B cell (primary cell): Measurements from ENCODE around the gene ZNF398. TPM values are rescaled to one million over a fixed set of nuclear protein-coding genes. Genes with fewer than 3 reads are reported as not detected.

Source experiments
- ATAC-seq: fragments of 200-7000 bp; cut with Tn5 transposase; one replicate; pipeline ENCODE4 v1.10.0; 2021; ENCODE audit warnings: low read depth, mild to moderate bottlenecking, moderate number of reproducible peaks, moderate library complexity
- CTCF ChIA-PET: fragments of 350-600 bp; sonication (Branson Sonifier 250); formaldehyde crosslinking; loops from one replicate; lab custom pipeline; 2021; ENCODE audit warnings: antibody characterized with exemption, inconsistent platforms; lab: Charles Lee
- POLR2A ChIA-PET: fragments of 350-600 bp; sonication (Branson Sonifier 250); formaldehyde crosslinking; loops from one replicate; lab custom pipeline; 2021; ENCODE audit warnings: antibody characterized with exemption; lab: Charles Lee
- DNase-seq: peaks from one replicate; pipeline ENCODE4 v3.0.0; 2013
- H2AFZ ChIP-seq: 2 replicates; pipeline ENCODE4 v1.6.1; 2012; ENCODE audit warnings: mild to moderate bottlenecking, low read depth, low read length; ENCODE audit not compliant: insufficient read depth, poor library complexity, severe bottlenecking
- H3K27ac ChIP-seq, 2 donors: 1 replicate in 1 of 2; 2 replicates in 1 of 2; pipeline ENCODE4 v1.5.1; 2012 to 2013; ENCODE audit warnings: low read length in 2 of 2, mild to moderate bottlenecking in 2 of 2, moderate library complexity in 1 of 2
- H3K27me3 ChIP-seq, 4 experiments: fragments of 200-600 bp in 1 of 4; sonication (generic) in 1 of 4; replicated peaks in 1 of 4; 1 replicate in 2 of 4; 2 replicates in 2 of 4; pipeline versions ENCODE4 v1.6.1 to v1.7.0; 2013 to 2016; ENCODE audit warnings: low read length in 3 of 4, mild to moderate bottlenecking in 2 of 4, mixed read lengths in 1 of 4, moderate library complexity in 1 of 4; ENCODE audit not compliant: insufficient read depth in 4 of 4, control insufficient read depth in 3 of 4; ENCODE audit errors: control extremely low read depth in 1 of 4
- H3K36me3 ChIP-seq, 2 experiments: replicated peaks in 1 of 2; 1 replicate in 1 of 2; 2 replicates in 1 of 2; pipeline versions ENCODE4 v1.6.1 to v1.7.1; 2013; ENCODE audit warnings: low read length in 1 of 2; ENCODE audit not compliant: insufficient read depth in 2 of 2, control insufficient read depth in 1 of 2; ENCODE audit errors: control extremely low read depth in 1 of 2, extremely low read depth in 1 of 2
- H3K4me1 ChIP-seq, 2 donors: fragments of 200-600 bp in 1 of 2; sonication (generic) in 1 of 2; 1 replicate in 1 of 2; 2 replicates in 1 of 2; pipeline versions ENCODE4 v1.5.1 to v1.6.1; 2013 to 2017; ENCODE audit warnings: low read length in 2 of 2; ENCODE audit not compliant: control insufficient read depth in 2 of 2, insufficient read depth in 2 of 2
- H3K4me2 ChIP-seq: replicated peaks from 2 replicates; pipeline ENCODE3; 2012; ENCODE audit warnings: mild to moderate bottlenecking, low read depth, low read length; ENCODE audit not compliant: poor library complexity, severe bottlenecking
- H3K4me3 ChIP-seq, 5 experiments: fragments of 200-600 bp in 1 of 5; sonication (generic) in 1 of 5; 1 replicate in 3 of 5; 2 replicates in 2 of 5; pipeline versions ENCODE4 v1.5.1 to v1.7.0; 2011 to 2016; ENCODE audit warnings: low read length in 4 of 5, mild to moderate bottlenecking in 4 of 5, low read depth in 2 of 5, control low read depth in 1 of 5, moderate library complexity in 1 of 5; ENCODE audit not compliant: insufficient read depth in 1 of 5; ENCODE audit errors: control extremely low read depth in 1 of 5, extremely low read depth in 1 of 5
- H3K79me2 ChIP-seq: fragments of 200-600 bp; sonication (generic); one replicate; pipeline ENCODE4 v1.6.0; 2016; ENCODE audit warnings: low read length; ENCODE audit not compliant: control insufficient read depth, insufficient read depth
- H3K9ac ChIP-seq: fragments of 200-600 bp; sonication (generic); 2 replicates; pipeline ENCODE4 v1.6.1; 2017; ENCODE audit warnings: mild to moderate bottlenecking, low read length, moderate library complexity
- H3K9me3 ChIP-seq, 3 donors: one replicate each; pipeline versions ENCODE4 v1.6.1 to v1.7.1; 2013; ENCODE audit warnings: low read length in 2 of 3; ENCODE audit not compliant: control insufficient read depth in 2 of 3, insufficient read depth in 1 of 3; ENCODE audit errors: control extremely low read depth in 1 of 3
- H4K20me1 ChIP-seq: 2 replicates; pipeline ENCODE4 v1.6.0; 2012; ENCODE audit warnings: mild to moderate bottlenecking, low read length; ENCODE audit not compliant: insufficient read depth, control insufficient read depth, poor library complexity, severe bottlenecking
- H3K27ac Mint-ChIP-seq: one replicate; pipeline ENCODE4 v1.8.0; 2021; ENCODE audit warnings: mixed read lengths
- H3K27me3 Mint-ChIP-seq: one replicate; pipeline ENCODE4 v1.8.0; 2021; ENCODE audit warnings: mixed read lengths
- H3K4me1 Mint-ChIP-seq: one replicate; pipeline ENCODE4 v1.8.0; 2021; ENCODE audit warnings: mixed read lengths
- H3K4me3 Mint-ChIP-seq: one replicate; pipeline ENCODE4 v1.8.0; 2021; ENCODE audit warnings: mixed read lengths
- H3K9me3 Mint-ChIP-seq: one replicate; pipeline ENCODE4 v1.8.0; 2022; ENCODE audit warnings: mixed read lengths; ENCODE audit not compliant: insufficient read depth
- EZH2 ChIP-seq: IDR thresholded peaks from 2 replicates; pipeline ENCODE4 v1.6.1; 2012; ENCODE audit warnings: borderline replicate concordance, low read depth, mild to moderate bottlenecking, moderate library complexity, low read length; ENCODE audit not compliant: insufficient read depth, poor library complexity, severe bottlenecking
- WGBS: methylation state at CpG from one replicate; pipeline ENCODE4 v1.1.5; 2013; ENCODE audit warnings: missing lambda C conversion rate; ENCODE audit not compliant: insufficient coverage; 5-methylcytosine and 5-hydroxymethylcytosine counted together
- intact Hi-C: fragments of 100-400 bp; cut with micrococcal nuclease; formaldehyde crosslinking; loops from one replicate; pipeline ENCODE4 v1.10.0; 2022
- polyA plus RNA-seq: library from polyadenylated mRNA; depleted of rRNA; stranded (reverse); fragments of >200 nt; gene quantifications from 2 replicates; pipeline ENCODE4 v1.2.3, GENCODE V29; 2012
- total RNA-seq, 2 donors: library from RNA; stranded (reverse); fragments of 120-200 nt in 1 of 2; gene quantifications; 1 replicate in 1 of 2; 2 replicates in 1 of 2; pipeline versions ENCODE4 v1.2.3 to v1.2.4, GENCODE V29; 2013 to 2022
- TF ChIP-seq, protein P1 (sequence below): fragments of 200-600 bp; IDR thresholded peaks from one replicate; pipeline ENCODE4 v1.8.0; 2022; ENCODE audit warnings: antibody characterized with exemption, mild to moderate bottlenecking

The ZNF398 gene
- total and polyA plus RNA-seq, 2 donors (not counting 1 experiment from before 2014, with no cell fraction given) = 7.7 to 22.5 TPM

DNA sequence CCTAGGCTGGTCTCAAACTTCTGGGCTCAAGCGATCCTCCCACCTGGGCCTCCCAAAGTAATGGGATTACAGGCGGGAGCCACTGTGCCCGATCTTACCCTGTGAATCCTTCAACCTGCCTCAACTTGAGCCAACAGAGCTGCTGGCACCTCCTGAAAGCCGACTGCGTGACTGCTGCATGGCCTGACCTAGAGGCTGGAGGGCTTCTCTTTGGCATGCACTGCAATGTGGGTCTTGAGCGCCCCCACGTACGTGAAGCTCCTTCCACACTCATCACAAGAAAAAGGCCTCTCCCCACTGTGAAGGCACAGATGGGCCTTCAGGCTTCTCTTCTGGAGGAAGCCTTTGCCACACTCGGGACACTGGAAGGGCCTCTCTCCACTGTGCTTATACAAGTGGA lies 43.8 kb upstream of the ZNF398 start:
- Histone ChIP-seq H4K20me1 (no peaks in the 10 kb centered on the region), H3K4me3 (no peak overlapping the region), H2AFZ (no peak overlapping the region), H3K79me2 (no peaks in the 10 kb centered on the region), H3K9me3 (no peaks in the 10 kb centered on the region), H3K27ac (no peak overlapping the region), H3K9ac (no peak overlapping the region), H3K36me3 (no peaks in the 10 kb centered on the region), H3K27me3 (no peaks in the 10 kb centered on the region), H3K4me1 (no peaks in the 10 kb centered on the region), H3K4me2 (no peak overlapping the region)
- intact Hi-C loops = no loop called here
- Mint-ChIP-seq H3K9me3 (no peaks in the 10 kb centered on the region), H3K27ac (no peak overlapping the region), H3K27me3 (no peaks in the 10 kb centered on the region), H3K4me3 (no peak overlapping the region), H3K4me1 (no peaks in the 10 kb centered on the region)
- ChIA-PET POLR2A (no interaction called here), CTCF (interaction anchor here (0.7 kb wide), 1 partner anchor 705 kb away, joined by 3 read pairs; no protein-coding TSS in a partner anchor)
- TF ChIP-seq, protein P1, sequence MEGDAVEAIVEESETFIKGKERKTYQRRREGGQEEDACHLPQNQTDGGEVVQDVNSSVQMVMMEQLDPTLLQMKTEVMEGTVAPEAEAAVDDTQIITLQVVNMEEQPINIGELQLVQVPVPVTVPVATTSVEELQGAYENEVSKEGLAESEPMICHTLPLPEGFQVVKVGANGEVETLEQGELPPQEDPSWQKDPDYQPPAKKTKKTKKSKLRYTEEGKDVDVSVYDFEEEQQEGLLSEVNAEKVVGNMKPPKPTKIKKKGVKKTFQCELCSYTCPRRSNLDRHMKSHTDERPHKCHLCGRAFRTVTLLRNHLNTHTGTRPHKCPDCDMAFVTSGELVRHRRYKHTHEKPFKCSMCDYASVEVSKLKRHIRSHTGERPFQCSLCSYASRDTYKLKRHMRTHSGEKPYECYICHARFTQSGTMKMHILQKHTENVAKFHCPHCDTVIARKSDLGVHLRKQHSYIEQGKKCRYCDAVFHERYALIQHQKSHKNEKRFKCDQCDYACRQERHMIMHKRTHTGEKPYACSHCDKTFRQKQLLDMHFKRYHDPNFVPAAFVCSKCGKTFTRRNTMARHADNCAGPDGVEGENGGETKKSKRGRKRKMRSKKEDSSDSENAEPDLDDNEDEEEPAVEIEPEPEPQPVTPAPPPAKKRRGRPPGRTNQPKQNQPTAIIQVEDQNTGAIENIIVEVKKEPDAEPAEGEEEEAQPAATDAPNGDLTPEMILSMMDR = no peak
- no peak for TF ChIP-seq EZH2
- ATAC-seq (no peak), DNase-seq (no peak)
- over 99% methylated on average over 9 of the region's 9 CpGs for WGBS

DNA sequence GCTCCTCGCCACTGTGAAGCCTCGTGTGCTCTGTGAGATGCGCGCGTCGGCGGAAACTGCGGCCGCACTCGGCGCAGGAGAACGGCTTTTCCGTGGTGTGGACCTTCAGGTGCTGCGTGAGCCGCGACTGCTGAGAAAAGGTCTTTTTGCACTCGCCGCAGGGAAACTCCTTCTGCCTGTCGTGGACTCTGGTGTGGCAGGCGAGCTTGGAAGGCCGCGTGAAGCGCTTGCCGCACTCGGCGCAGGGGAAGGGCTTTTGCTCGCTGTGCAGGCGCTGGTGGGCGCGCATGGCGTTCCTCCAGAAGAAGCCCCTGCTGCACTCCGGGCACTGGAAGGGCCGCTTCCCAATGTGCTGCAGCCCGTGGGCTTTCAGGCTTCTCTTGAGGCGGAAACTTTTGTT lies 43.0 kb upstream of the ZNF398 start:
- no peak overlapping the region for H3K27ac Mint-ChIP-seq
- intact Hi-C loops = no loop called here
- H4K20me1 ChIP-seq = no peaks in the 10 kb centered on the region
- 98% methylated on average over 35 of the region's 35 CpGs for WGBS
- POLR2A ChIA-PET = no interaction called here
- H3K9me3 ChIP-seq = no peaks in the 10 kb centered on the region
- H3K4me2 ChIP-seq = no peak overlapping the region
- H3K79me2 ChIP-seq = no peaks in the 10 kb centered on the region
- CTCF ChIA-PET = no interaction called here
- no peak for DNase-seq
- no peak overlapping the region for H3K4me3 Mint-ChIP-seq
- no peak for TF ChIP-seq EZH2
- TF ChIP-seq, protein P1 = no peak
- H3K36me3 ChIP-seq = no peaks in the 10 kb centered on the region
- H3K27ac ChIP-seq = no peak overlapping the region
- no peak overlapping the region for H3K9ac ChIP-seq
- H3K4me1 ChIP-seq = no peaks in the 10 kb centered on the region
- no peak overlapping the region for H2AFZ ChIP-seq
- ATAC-seq = no peak
- H3K27me3 Mint-ChIP-seq = no peaks in the 10 kb centered on the region
- H3K4me3 ChIP-seq = no peak overlapping the region
- H3K4me1 Mint-ChIP-seq = no peaks in the 10 kb centered on the region
- H3K27me3 ChIP-seq = no peaks in the 10 kb centered on the region
- no peaks in the 10 kb centered on the region for H3K9me3 Mint-ChIP-seq
